Natural killer cell (primary cell): Measurements from ENCODE around the gene LMO3. TPM values are rescaled to one million over a fixed set of nuclear protein-coding genes. Genes with fewer than 3 reads are reported as not detected.

Experiments used
- ATAC-seq, 3 donors: fragments of 150-1000 bp in 2 of 3; fragments of 200-7000 bp in 1 of 3; cut with Tn5 transposase; 1 replicate in 1 of 3; 2 replicates in 2 of 3; pipeline ENCODE4 v1.10.0; 2021; ENCODE audit warnings: mild to moderate bottlenecking in 2 of 3, moderate library complexity in 2 of 3
- DNase-seq, 2 donors: peaks; one replicate each; pipeline versions ENCODE4 v3.0.0 to v3.0.0-alpha.2; 2013 to 2021; ENCODE audit warnings: mixed read lengths in 1 of 2
- H3K27ac ChIP-seq: one replicate; pipeline ENCODE4 v1.5.1; 2013; ENCODE audit warnings: mild to moderate bottlenecking, low read length
- H3K27me3 ChIP-seq: one replicate; pipeline ENCODE4 v1.6.1; 2013; ENCODE audit warnings: low read length; ENCODE audit not compliant: control insufficient read depth, insufficient read depth
- H3K36me3 ChIP-seq: one replicate; pipeline ENCODE4 v1.6.1; 2013; ENCODE audit warnings: low read length; ENCODE audit not compliant: control insufficient read depth, insufficient read depth
- H3K4me1 ChIP-seq: one replicate; pipeline ENCODE4 v1.6.1; 2013; ENCODE audit warnings: low read length; ENCODE audit not compliant: control insufficient read depth, insufficient read depth
- H3K4me3 ChIP-seq: one replicate; pipeline ENCODE4 v1.5.1; 2013; ENCODE audit warnings: low read length
- H3K9me3 ChIP-seq: one replicate; pipeline ENCODE4 v1.6.1; 2013; ENCODE audit warnings: low read length; ENCODE audit not compliant: control insufficient read depth, insufficient read depth
- H3K27ac Mint-ChIP-seq, 2 donors: one replicate each; pipeline ENCODE4 v1.8.0; 2022; ENCODE audit warnings: mild to moderate bottlenecking in 2 of 2, mixed read lengths in 2 of 2, moderate library complexity in 1 of 2
- H3K27me3 Mint-ChIP-seq, 2 donors: one replicate each; pipeline ENCODE4 v1.8.0; 2022; ENCODE audit warnings: low read depth in 2 of 2, mixed read lengths in 2 of 2
- H3K36me3 Mint-ChIP-seq: one replicate; pipeline ENCODE4 v1.8.0; 2022; ENCODE audit warnings: mixed read lengths
- H3K4me1 Mint-ChIP-seq, 2 donors: one replicate each; pipeline ENCODE4 v1.8.0; 2022; ENCODE audit warnings: mixed read lengths in 2 of 2
- H3K4me3 Mint-ChIP-seq: one replicate; pipeline ENCODE4 v1.8.0; 2022; ENCODE audit warnings: mild to moderate bottlenecking, moderate library complexity, mixed read lengths
- H3K9me3 Mint-ChIP-seq, 2 donors: one replicate each; pipeline ENCODE4 v1.8.0; 2022; ENCODE audit warnings: mixed read lengths in 2 of 2
- whole genome bisulfite sequencing: methylation state at CpG from one replicate; pipeline ENCODE4 v1.1.7; 2013; ENCODE audit warnings: missing lambda C conversion rate; ENCODE audit not compliant: insufficient coverage; 5-methylcytosine and 5-hydroxymethylcytosine counted together
- intact Hi-C: fragments of 100-400 bp; cut with micrococcal nuclease; formaldehyde crosslinking; loops from one replicate; pipeline ENCODE4 v1.14.2; 2022
- total RNA-seq, 4 donors: library from RNA; stranded (reverse); fragments of 120-200 nt in 1 of 4; gene quantifications; one replicate each; pipeline versions ENCODE4 v1.2.3 to v1.2.4, GENCODE V29; 2013 to 2022
- TF ChIP-seq, protein P1 (sequence below): fragments of 200-600 bp; IDR thresholded peaks from one replicate; pipeline ENCODE4 v1.8.0; 2022; ENCODE audit warnings: antibody characterized with exemption

The LMO3 gene
- total RNA-seq, 3 donors from 2014 or later (not counting 1 experiment from before 2014, with no cell fraction given): not detected

- Mint-ChIP-seq H3K4me3 (no peak overlapping the region), H3K4me1 (no peaks in the 10 kb centered on the region), H3K9me3 (peaks cover 6 to 10% of the 10 kb centered on the region in 2 donors), H3K27me3 (no peaks in the 10 kb centered on the region), H3K36me3 (no peaks in the 10 kb centered on the region), H3K27ac (no peak overlapping the region)
- H3K9me3 ChIP-seq: peaks cover 8% of the 10 kb centered on the region
- 96% methylated on average over 15 of the region's 15 CpGs for WGBS
- DNase-seq: no peak
- TF ChIP-seq, protein P1, sequence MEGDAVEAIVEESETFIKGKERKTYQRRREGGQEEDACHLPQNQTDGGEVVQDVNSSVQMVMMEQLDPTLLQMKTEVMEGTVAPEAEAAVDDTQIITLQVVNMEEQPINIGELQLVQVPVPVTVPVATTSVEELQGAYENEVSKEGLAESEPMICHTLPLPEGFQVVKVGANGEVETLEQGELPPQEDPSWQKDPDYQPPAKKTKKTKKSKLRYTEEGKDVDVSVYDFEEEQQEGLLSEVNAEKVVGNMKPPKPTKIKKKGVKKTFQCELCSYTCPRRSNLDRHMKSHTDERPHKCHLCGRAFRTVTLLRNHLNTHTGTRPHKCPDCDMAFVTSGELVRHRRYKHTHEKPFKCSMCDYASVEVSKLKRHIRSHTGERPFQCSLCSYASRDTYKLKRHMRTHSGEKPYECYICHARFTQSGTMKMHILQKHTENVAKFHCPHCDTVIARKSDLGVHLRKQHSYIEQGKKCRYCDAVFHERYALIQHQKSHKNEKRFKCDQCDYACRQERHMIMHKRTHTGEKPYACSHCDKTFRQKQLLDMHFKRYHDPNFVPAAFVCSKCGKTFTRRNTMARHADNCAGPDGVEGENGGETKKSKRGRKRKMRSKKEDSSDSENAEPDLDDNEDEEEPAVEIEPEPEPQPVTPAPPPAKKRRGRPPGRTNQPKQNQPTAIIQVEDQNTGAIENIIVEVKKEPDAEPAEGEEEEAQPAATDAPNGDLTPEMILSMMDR: no peak
- no peaks in the 10 kb centered on the region for H3K27me3 ChIP-seq
- intact Hi-C loops: no loop called here
- H3K4me3 ChIP-seq: no peak overlapping the region
- H3K4me1 ChIP-seq: no peaks in the 10 kb centered on the region
- H3K27ac ChIP-seq: no peak overlapping the region
- no peak for ATAC-seq
- no peaks in the 10 kb centered on the region for H3K36me3 ChIP-seq
These were observed 92.7 kb downstream of the LMO3 start for GRCh38 chr12:16513231-16513630.

- Histone ChIP-seq H3K9me3 (peaks cover 6% of the 10 kb centered on the region), H3K27ac (no peak overlapping the region), H3K27me3 (no peaks in the 10 kb centered on the region), H3K4me3 (no peak overlapping the region), H3K36me3 (no peaks in the 10 kb centered on the region), H3K4me1 (no peaks in the 10 kb centered on the region)
- Mint-ChIP-seq H3K27me3 (no peaks in the 10 kb centered on the region), H3K4me3 (no peak overlapping the region), H3K36me3 (peaks cover 3% of the 10 kb centered on the region), H3K27ac (no peak overlapping the region), H3K4me1 (no peaks in the 10 kb centered on the region), H3K9me3 (peaks cover 14 to 16% of the 10 kb centered on the region in 2 donors)
- intact Hi-C loops: no loop called here
- WGBS: 83% methylated on average over 2 of the region's 2 CpGs
- DNase-seq (no peak), ATAC-seq (no peak)
- TF ChIP-seq, protein P1: no peak
These were observed 96.6 kb downstream of the LMO3 start for GRCh38 chr12:16509411-16509810.

DNA sequence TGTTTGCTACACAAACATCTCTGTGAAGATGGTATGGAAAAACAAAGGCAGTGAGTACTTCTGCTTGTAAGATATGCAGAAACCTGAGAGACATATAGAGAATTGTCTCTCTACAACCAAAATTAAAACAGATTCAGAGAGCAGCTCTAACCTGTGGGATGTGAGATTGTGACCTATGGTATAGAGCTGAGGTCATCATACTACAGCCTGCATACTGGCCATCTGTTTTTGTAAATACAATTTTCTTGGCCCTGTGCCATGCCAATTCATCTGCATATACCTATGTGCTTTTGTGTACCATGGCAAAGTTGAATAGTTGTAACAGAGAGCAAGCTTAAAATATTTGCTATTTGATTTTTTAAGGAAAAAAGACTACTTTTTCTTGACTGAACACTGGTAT, 99.6 kb downstream of the LMO3 start:
- no peaks in the 10 kb centered on the region for H3K4me1 Mint-ChIP-seq
- H3K36me3 ChIP-seq: no peaks in the 10 kb centered on the region
- TF ChIP-seq, protein P1: no peak
- no peak overlapping the region for H3K27ac Mint-ChIP-seq
- H3K27ac ChIP-seq: no peak overlapping the region
- peaks cover 8% of the 10 kb centered on the region for H3K36me3 Mint-ChIP-seq
- no peaks in the 10 kb centered on the region for H3K4me1 ChIP-seq
- intact Hi-C loops: no loop called here
- DNase-seq (no peak), ATAC-seq (no peak)
- H3K27me3 Mint-ChIP-seq: no peaks in the 10 kb centered on the region
- peaks cover 5% of the 10 kb centered on the region for H3K9me3 ChIP-seq
- no peak overlapping the region for H3K4me3 Mint-ChIP-seq
- no peaks in the 10 kb centered on the region for H3K27me3 ChIP-seq
- no peak overlapping the region for H3K4me3 ChIP-seq
- peaks cover 16 to 26% of the 10 kb centered on the region in 2 donors for H3K9me3 Mint-ChIP-seq

GRCh38 chr12:16504200-16504599, 101.8 kb downstream of the LMO3 start:
- intact Hi-C loops: no loop called here
- H3K27me3 ChIP-seq: no peaks in the 10 kb centered on the region
- no peaks in the 10 kb centered on the region for H3K27me3 Mint-ChIP-seq
- WGBS: 60% methylated on average over 1 of the region's 1 CpG
- peaks cover 13 to 27% of the 10 kb centered on the region in 2 donors for H3K9me3 Mint-ChIP-seq
- no peak overlapping the region for H3K27ac ChIP-seq
- H3K4me3 ChIP-seq: no peak overlapping the region
- DNase-seq (no peak), ATAC-seq (no peak)
- H3K4me1 Mint-ChIP-seq: no peaks in the 10 kb centered on the region
- H3K9me3 ChIP-seq: peaks cover 5% of the 10 kb centered on the region
- no peaks in the 10 kb centered on the region for H3K36me3 ChIP-seq
- no peak overlapping the region for H3K27ac Mint-ChIP-seq
- TF ChIP-seq, protein P1: no peak
- H3K4me3 Mint-ChIP-seq: no peak overlapping the region
- no peaks in the 10 kb centered on the region for H3K4me1 ChIP-seq
- peaks cover 8% of the 10 kb centered on the region for H3K36me3 Mint-ChIP-seq
